Measurements from ENCODE around the gene FAM210B. TPM values are rescaled to one million over a fixed set of nuclear protein-coding genes. Genes with fewer than 3 reads are reported as not detected.

FAM210B gene
- total and polyA plus RNA-seq, 2 of the 13 experiments (the other 11 are each of a cell fraction or from before 2014, with no cell fraction given), result 75.9 to 107 TPM

- peaks cover 3 to 28% of the 10 kb centered on the region in 2 experiments; a peak in 4 of 5 replicates for H3K36me3 ChIP-seq (replicated peaks in 1 of 2; ENCODE audit: control insufficient read depth in 1 of 2, insufficient read depth in 2 of 2, low read length in 2 of 2)
- no peak overlapping the region for H3K4me3 ChIP-seq (replicated peaks in 1 of 3; ENCODE audit: insufficient read depth in 1 of 3, low read depth in 2 of 3, low read length in 3 of 3)
- no peak for ATAC-seq
- H3K4me1 ChIP-seq (ENCODE audit: insufficient read depth, low read length), result peaks cover 22% of the 10 kb centered on the region
- WGBS (ENCODE audit: low lambda C conversion rate), result 94% methylated on average over 6 of the region's 6 CpGs
- intact Hi-C loops (cut with micrococcal nuclease; ENCODE audit: unreplicated experiment), result no loop called here
- no peak for DNase-seq (ENCODE audit: low spot score)
- no peak overlapping the region for H2AFZ ChIP-seq (ENCODE audit: low read length)
- H3K4me2 ChIP-seq (ENCODE audit: low read depth, low read length), result no peak overlapping the region
- no TSS peak for BruUV-seq (replicated peaks)
- H3K27ac ChIP-seq (ENCODE audit: extremely low read length, insufficient read depth, low read length), result no peak overlapping the region
- H3K27me3 ChIP-seq (ENCODE audit: control insufficient read depth in 1 of 2, insufficient read depth in 2 of 2, low read length in 2 of 2), result no peaks in the 10 kb centered on the region; a peak in 1 of 5 replicates
- H3K9ac ChIP-seq (ENCODE audit: insufficient read depth, low read depth, low read length), result no peak overlapping the region
- no peak for FAIRE-seq
- CTCF ChIA-PET (ENCODE audit: low intra/inter-chr PET ratio, low total read pairs), result no interaction called here
- peaks cover 3% of the 10 kb centered on the region; the same call in 1 of the 2 replicates for H4K20me1 ChIP-seq (ENCODE audit: insufficient read depth, low read length)
- in situ Hi-C loops (cut with HindIII; ENCODE audit: extremely low pct_ligation_motif_present, low pct_unique_long_range_greater_than_20kb), result no loop called here
- POLR2A ChIA-PET, result interaction anchor here (1.4 kb wide), 1 partner anchor 29 kb away, joined by 3 read pairs; the partner anchor contains the start of genes AURKA and CSTF1
- H3K79me2 ChIP-seq (ENCODE audit: insufficient read depth, low read length), result peaks cover 11% of the 10 kb centered on the region
- TF ChIP-seq ZBTB33 (CRISPR knock-in tag; IDR thresholded peaks at IDR 0.05) (no peak), POLR2A (IDR thresholded peaks at IDR 0.05; ENCODE audit: insufficient read depth in 1 of 2, low read depth in 2 of 2, low read length in 2 of 2) (0 out of 4 replicates have a peak, but pooled peaks of 1 of the 2 experiments have one; percentile 9)
- no peaks in the 10 kb centered on the region for H3K9me3 ChIP-seq (ENCODE audit: low read length)
Observed at GRCh38 chr20:56363491-56363890, 4.7 kb downstream of the FAM210B start.

- DNase-seq (ENCODE audit: low spot score) (no peak), FAIRE-seq (no peak), ATAC-seq (no peak)
- 92% methylated on average over 6 of the region's 6 CpGs for WGBS (ENCODE audit: low lambda C conversion rate)
- BruUV-seq (replicated peaks), result no TSS peak
- Histone ChIP-seq H3K27ac (ENCODE audit: extremely low read length, insufficient read depth, low read length) (peak overlapping the region; percentile 3), H3K79me2 (ENCODE audit: insufficient read depth, low read length) (peaks cover 18% of the 10 kb centered on the region), H4K20me1 (ENCODE audit: insufficient read depth, low read length) (peaks cover 8% of the 10 kb centered on the region; the same call in 1 of the 2 replicates), H3K4me2 (ENCODE audit: low read depth, low read length) (no peak overlapping the region), H3K36me3 (replicated peaks in 1 of 2; ENCODE audit: control insufficient read depth in 1 of 2, insufficient read depth in 2 of 2, low read length in 2 of 2) (peaks cover 29 to 76% of the 10 kb centered on the region in 2 experiments), H3K9me3 (ENCODE audit: low read length) (no peaks in the 10 kb centered on the region), H3K4me1 (ENCODE audit: insufficient read depth, low read length) (peaks cover 5% of the 10 kb centered on the region; the same call in 1 of the 2 replicates), H3K9ac (ENCODE audit: insufficient read depth, low read depth, low read length) (no peak overlapping the region), H3K4me3 (replicated peaks in 1 of 3; ENCODE audit: insufficient read depth in 1 of 3, low read depth in 2 of 3, low read length in 3 of 3) (no peak overlapping the region), H2AFZ (ENCODE audit: low read length) (no peak overlapping the region), H3K27me3 (ENCODE audit: control insufficient read depth in 1 of 2, insufficient read depth in 2 of 2, low read length in 2 of 2) (no peaks in the 10 kb centered on the region)
- intact Hi-C loops (cut with micrococcal nuclease; ENCODE audit: unreplicated experiment), result no loop called here
- ChIA-PET POLR2A (interaction anchor here (0.8 to 1.3 kb wide), 3 partner anchors 9 to 24 kb away, joined by 3 to 4 read pairs (median 4); partner anchors contain the start of genes AURKA, CSTF1 and FAM210B), CTCF (ENCODE audit: low intra/inter-chr PET ratio, low total read pairs) (no interaction called here)
- in situ Hi-C loops (cut with HindIII; ENCODE audit: extremely low pct_ligation_motif_present, low pct_unique_long_range_greater_than_20kb), result no loop called here
- TF ChIP-seq RBM22 (optimal IDR thresholded peaks at IDR 0.05; ENCODE audit: low read length) (peak; percentile 95), ZNF879 (CRISPR knock-in tag; IDR thresholded peaks at IDR 0.05) (no peak), AGO2 (optimal IDR thresholded peaks at IDR 0.05; ENCODE audit: low read depth, low read length) (peak; percentile 62), CCDC6 (CRISPR knock-in tag; IDR thresholded peaks at IDR 0.05) (no peak), POLR2AphosphoS5 (IDR thresholded peaks at IDR 0.05; ENCODE audit: low read depth, low read length) (peak; percentile 45; the same call in 1 of the 2 replicates), SCMH1 (CRISPR knock-in tag; IDR thresholded peaks at IDR 0.05; ENCODE audit: borderline replicate concordance) (no peak), HMG20B (CRISPR knock-in tag; conservative IDR thresholded peaks at IDR 0.05) (no peak), TMF1 (CRISPR knock-in tag; IDR thresholded peaks at IDR 0.05; ENCODE audit: low read depth) (no peak), ZC3H13 (CRISPR knock-in tag; IDR thresholded peaks at IDR 0.05) (peak; percentile 73; the same call in 1 of the 2 replicates), POLR2G (IDR thresholded peaks at IDR 0.05; ENCODE audit: low read depth, low read length) (peak; percentile 60; the same call in 1 of the 2 replicates), FOSL2 (CRISPR knock-in tag; IDR thresholded peaks at IDR 0.05) (no peak), ZBTB20 (CRISPR knock-in tag; IDR thresholded peaks at IDR 0.05; ENCODE audit: borderline replicate concordance, low read depth) (no peak), ZNF547 (CRISPR knock-in tag; IDR thresholded peaks at IDR 0.05) (no peak), ZNF569 (CRISPR knock-in tag; IDR thresholded peaks at IDR 0.05; ENCODE audit: borderline replicate concordance) (no peak)
Observed at GRCh38 chr20:56368351-56369134, 9.8 kb downstream of the FAM210B start.
